Measurements from ENCODE around the gene IL1RAPL1.

Gene IL1RAPL1

GRCh38 chrX:28610746-28611145 is 23.5 kb downstream of the IL1RAPL1 start:
- no peak for DNase-seq (ENCODE audit: low read depth)
- H3K4me3 ChIP-seq (ENCODE audit: low read depth, low read length), result no peak overlapping the region
- in situ Hi-C loops (cut with HindIII; ENCODE audit: low sequenced_read_pairs), result no loop called here
- TF ChIP-seq CTCF (IDR thresholded peaks at IDR 0.05; ENCODE audit: low read depth, low read length, missing control alignments), result no peak

GRCh38 chrX:28613558-28613957 is 26.3 kb downstream of the IL1RAPL1 start:
- DNase-seq (ENCODE audit: low read depth), result no peak
- no peak overlapping the region for H3K4me3 ChIP-seq (ENCODE audit: low read depth, low read length)
- no peak for TF ChIP-seq CTCF (IDR thresholded peaks at IDR 0.05; ENCODE audit: low read depth, low read length, missing control alignments)
- in situ Hi-C loops (cut with HindIII; ENCODE audit: low sequenced_read_pairs), result no loop called here

- in situ Hi-C loops (cut with HindIII; ENCODE audit: low sequenced_read_pairs), result no loop called here
- no peak for DNase-seq (ENCODE audit: low read depth)
- H3K4me3 ChIP-seq (ENCODE audit: low read depth, low read length), result no peak overlapping the region
- TF ChIP-seq CTCF (IDR thresholded peaks at IDR 0.05; ENCODE audit: low read depth, low read length, missing control alignments), result no peak
Observed at GRCh38 chrX:28625223-28625622, 38.0 kb downstream of the IL1RAPL1 start.

- no peak for DNase-seq (ENCODE audit: low read depth)
- no peak overlapping the region for H3K4me3 ChIP-seq (ENCODE audit: low read depth, low read length)
- no peak for TF ChIP-seq CTCF (IDR thresholded peaks at IDR 0.05; ENCODE audit: low read depth, low read length, missing control alignments)
- in situ Hi-C loops (cut with HindIII; ENCODE audit: low sequenced_read_pairs), result no loop called here
Observed at GRCh38 chrX:28626515-28626914, 39.3 kb downstream of the IL1RAPL1 start.

GRCh38 chrX:28628120-28628519 is 40.9 kb downstream of the IL1RAPL1 start:
- DNase-seq (ENCODE audit: low read depth), result no peak
- no peak for TF ChIP-seq CTCF (IDR thresholded peaks at IDR 0.05; ENCODE audit: low read depth, low read length, missing control alignments)
- in situ Hi-C loops (cut with HindIII; ENCODE audit: low sequenced_read_pairs), result no loop called here
- H3K4me3 ChIP-seq (ENCODE audit: low read depth, low read length), result no peak overlapping the region

- no peak overlapping the region for H3K4me3 ChIP-seq (ENCODE audit: low read depth, low read length)
- in situ Hi-C loops (cut with HindIII; ENCODE audit: low sequenced_read_pairs), result no loop called here
- DNase-seq (ENCODE audit: low read depth), result peak; percentile 18
- no peak for TF ChIP-seq CTCF (IDR thresholded peaks at IDR 0.05; ENCODE audit: low read depth, low read length, missing control alignments)
Observed at GRCh38 chrX:28638775-28639174, 51.5 kb downstream of the IL1RAPL1 start.

- H3K4me3 ChIP-seq (ENCODE audit: low read depth, low read length), result no peak overlapping the region
- TF ChIP-seq CTCF (IDR thresholded peaks at IDR 0.05; ENCODE audit: low read depth, low read length, missing control alignments), result no peak
- peak; percentile 33 for DNase-seq (ENCODE audit: low read depth)
- in situ Hi-C loops (cut with HindIII; ENCODE audit: low sequenced_read_pairs), result no loop called here
Observed at GRCh38 chrX:28639451-28639850, 52.2 kb downstream of the IL1RAPL1 start.
